K562 (cell line): ENCODE data around the gene POLR3A. TPM values are rescaled to one million over a fixed set of nuclear protein-coding genes. Genes with fewer than 3 reads are reported as not detected.
A peak's percentile ranks its signal among the peaks of the same experiment; 100 is the strongest.

Experiments used
- ATAC-seq: fragments of 200-7000 bp; cut with Tn5 transposase; 3 replicates; pipeline ENCODE4 v1.9.1; 2020; ENCODE audit warnings: moderate library complexity
- BruUV-seq: library from RNA; stranded (reverse); fragments of 400-500 nt; replicated peaks from 2 replicates; lab custom pipeline; 2021; lab: Mats Ljungman, UMichigan
- CTCF ChIA-PET: fragments of 300-600 bp; formaldehyde crosslinking; extraction: SDS; loops from one replicate; lab custom pipeline; 2021; ENCODE audit warnings: low intra/inter-chr PET ratio; lab: Yijun Ruan, JAX
- POLR2A ChIA-PET: fragments of 300-600, 350-650 bp; sonication (Branson Sonifier 250); formaldehyde crosslinking; extraction: SDS; loops from one replicate; lab custom pipeline; 2021; ENCODE audit warnings: antibody characterized with exemption, inconsistent platforms; lab: Yijun Ruan, JAX
- DNase-seq, 4 experiments: peaks; one replicate each; pipeline versions ENCODE4 v3.0.0 to v3.0.0-alpha.2; 2011 to 2018; ENCODE audit warnings: low spot score in 3 of 4, mixed read lengths in 3 of 4; ENCODE audit errors: extremely low read depth in 1 of 4
- FAIRE-seq: peaks from 2 replicates; lab custom pipeline; 2011; peaks lifted over from hg19 to GRCh38; lab: Jason Lieb, UNC
- H2AFZ ChIP-seq: 2 replicates; pipeline ENCODE4 v1.6.0; 2011; ENCODE audit warnings: low read depth, low read length, control low read depth, inconsistent platforms
- H3K27ac ChIP-seq: fragments of 200-600 bp; 3 replicates; pipeline ENCODE4 v1.8.0; 2011; ENCODE audit warnings: low read depth, mild to moderate bottlenecking, control low read depth, inconsistent platforms, low read length, moderate library complexity, mixed read lengths; ENCODE audit errors: extremely low read depth
- H3K27me3 ChIP-seq, 2 experiments: fragments of 300-600 bp in 1 of 2; 2 replicates in 1 of 2; 3 replicates in 1 of 2; pipeline versions ENCODE4 v1.6.0 to v1.8.0; 2011; ENCODE audit warnings: inconsistent platforms in 2 of 2, low read length in 2 of 2, mild to moderate bottlenecking in 1 of 2, mixed read lengths in 1 of 2, moderate library complexity in 1 of 2; ENCODE audit not compliant: control insufficient read depth in 2 of 2, insufficient read depth in 2 of 2
- H3K36me3 ChIP-seq: fragments of 300-600 bp; 3 replicates; pipeline ENCODE4 v1.8.0; 2011; ENCODE audit warnings: mild to moderate bottlenecking, low read length, inconsistent platforms; ENCODE audit not compliant: control insufficient read depth, insufficient read depth
- H3K4me1 ChIP-seq, 2 experiments: fragments of 200-600 bp in 1 of 2; replicated peaks in 1 of 2; 2 replicates in 1 of 2; 3 replicates in 1 of 2; pipeline versions ENCODE4 v1.5.1 to v1.8.0; 2011; ENCODE audit warnings: inconsistent platforms in 2 of 2, low read length in 2 of 2, mild to moderate bottlenecking in 1 of 2, mixed read lengths in 1 of 2, moderate library complexity in 1 of 2; ENCODE audit not compliant: control insufficient read depth in 2 of 2, insufficient read depth in 2 of 2
- H3K4me2 ChIP-seq: 2 replicates; pipeline ENCODE4 v1.6.1; 2011; ENCODE audit warnings: low read length, control low read depth, inconsistent platforms, mixed read lengths; ENCODE audit not compliant: insufficient read depth
- H3K4me3 ChIP-seq: fragments of 200-600 bp; sonication (generic), shearing (Covaris generic); 2 replicates; pipeline ENCODE4 v1.5.1; 2016; ENCODE audit warnings: control low read depth, inconsistent platforms
- H3K79me2 ChIP-seq: fragments of 200-600 bp; 3 replicates; pipeline ENCODE4 v1.8.0; 2011; ENCODE audit warnings: low read length, inconsistent platforms; ENCODE audit not compliant: control insufficient read depth, insufficient read depth
- H3K9ac ChIP-seq, 2 experiments: 2 replicates each; pipeline versions ENCODE4 v1.6.0 to v1.6.1; 2011; ENCODE audit warnings: low read depth in 2 of 2, low read length in 2 of 2, control low read depth in 1 of 2, inconsistent platforms in 1 of 2, mild to moderate bottlenecking in 1 of 2, mixed read lengths in 1 of 2; ENCODE audit not compliant: insufficient read depth in 1 of 2
- H3K9me1 ChIP-seq: one replicate; pipeline ENCODE4 v1.6.0; 2011; ENCODE audit warnings: inconsistent platforms, mild to moderate bottlenecking, low read length, moderate library complexity; ENCODE audit not compliant: control insufficient read depth, insufficient read depth
- H3K9me3 ChIP-seq: replicated peaks from 2 replicates; pipeline ENCODE4 v1.5.1; 2011; ENCODE audit warnings: low read depth, low read length, inconsistent platforms; ENCODE audit not compliant: control insufficient read depth, insufficient read depth
- H4K20me1 ChIP-seq: replicated peaks from 2 replicates; pipeline ENCODE4 v1.6.1; 2011; ENCODE audit warnings: low read length, inconsistent platforms, mixed read lengths; ENCODE audit not compliant: control insufficient read depth, insufficient read depth
- BACH1 ChIP-seq: fragments of 200-800 bp; sonication (Bioruptor generic); IDR thresholded peaks from 2 replicates; pipeline ENCODE4 v1.6.1; 2016; ENCODE audit warnings: missing genetic modification characterization, missing compliant biosample characterization
- CBFA2T3 ChIP-seq: fragments of 450-650 bp; IDR thresholded peaks from 2 replicates; pipeline ENCODE4 v1.6.1; 2017
- MECOM ChIP-seq: fragments of 250-450 bp; sonication (Bioruptor Pico); IDR thresholded peaks from 2 replicates; pipeline ENCODE4 v1.8.0; 2022; ENCODE audit warnings: inconsistent platforms
- ZNF384 ChIP-seq: IDR thresholded peaks from 2 replicates; pipeline ENCODE4 v1.6.1; 2012; ENCODE audit warnings: low read depth, low read length, improper control_type of control experiment
- WGBS: fragments of 100-300 bp; shearing (Covaris generic); methylation state at CpG from one replicate; pipeline ENCODE4 v1.1.6; 2016; ENCODE audit warnings: low coverage, mixed read lengths; ENCODE audit not compliant: insufficient coverage; ENCODE audit errors: missing lambda C conversion rate; 5-methylcytosine and 5-hydroxymethylcytosine counted together
- in situ Hi-C: fragments of 300-500 bp; cut with MboI; formaldehyde crosslinking; loops from 4 replicates; pipeline ENCODE4 v1.15.0; 2018; ENCODE audit warnings: inconsistent platforms, mixed read lengths
- intact Hi-C: fragments of 100-400 bp; cut with micrococcal nuclease; formaldehyde crosslinking; loops from 2 replicates; pipeline ENCODE4 v1.14.2; 2022
- polyA plus RNA-seq, 8 experiments: library from polyadenylated mRNA; depleted of rRNA in 4 of 8; stranded (reverse) in 5 of 8; unstranded in 3 of 8; fragments of >200 nt; fragmentation: Nextera tagmentation in 2 of 8; fragmentation: Illumina TruSeq in 1 of 8; extraction: Ambion mirVana in 2 of 8; extraction: Trizol in 1 of 8; gene quantifications; 2 replicates each; pipeline versions ENCODE4 v1.2.1 to v1.2.3, GENCODE V29; 2011 to 2014; ENCODE audit warnings: inconsistent platforms in 1 of 8, missing spikeins in 1 of 8
- total RNA-seq, 7 experiments: library from RNA; depleted of rRNA in 6 of 7; stranded (reverse); fragments of >200 nt in 6 of 7; fragmentation: Illumina TruSeq in 2 of 7; extraction: Trizol in 2 of 7; gene quantifications; 2 replicates each; pipeline versions ENCODE4 v1.2.1 to v1.2.3, GENCODE V29; 2011 to 2021; ENCODE audit warnings: low replicate concordance in 1 of 7
- TF ChIP-seq, protein P1 (sequence below), 2 experiments: IDR thresholded peaks in 1 of 2; conservative IDR thresholded peaks in 1 of 2; 2 replicates each; pipeline ENCODE4 v1.6.1; 2016; ENCODE audit warnings: low read depth in 2 of 2, mild to moderate bottlenecking in 1 of 2, missing compliant biosample characterization in 1 of 2, missing genetic modification characterization in 1 of 2, moderate library complexity in 1 of 2
- TF ChIP-seq, protein P2 (sequence below): fragments of 450-650 bp; IDR thresholded peaks from 2 replicates; pipeline ENCODE4 v1.6.1; 2016
- TF ChIP-seq, protein P3 (sequence below): IDR thresholded peaks from 3 replicates; pipeline ENCODE4 v1.6.1; 2011; ENCODE audit warnings: borderline replicate concordance, mild to moderate bottlenecking; ENCODE audit not compliant: insufficient read length, insufficient read depth

Gene POLR3A
- total and polyA plus RNA-seq, 9 of the 15 experiments (the other 6 are each of a cell fraction or from before 2014, with no cell fraction given) = 14.9 to 37.0 (median 26.7) TPM

DNA sequence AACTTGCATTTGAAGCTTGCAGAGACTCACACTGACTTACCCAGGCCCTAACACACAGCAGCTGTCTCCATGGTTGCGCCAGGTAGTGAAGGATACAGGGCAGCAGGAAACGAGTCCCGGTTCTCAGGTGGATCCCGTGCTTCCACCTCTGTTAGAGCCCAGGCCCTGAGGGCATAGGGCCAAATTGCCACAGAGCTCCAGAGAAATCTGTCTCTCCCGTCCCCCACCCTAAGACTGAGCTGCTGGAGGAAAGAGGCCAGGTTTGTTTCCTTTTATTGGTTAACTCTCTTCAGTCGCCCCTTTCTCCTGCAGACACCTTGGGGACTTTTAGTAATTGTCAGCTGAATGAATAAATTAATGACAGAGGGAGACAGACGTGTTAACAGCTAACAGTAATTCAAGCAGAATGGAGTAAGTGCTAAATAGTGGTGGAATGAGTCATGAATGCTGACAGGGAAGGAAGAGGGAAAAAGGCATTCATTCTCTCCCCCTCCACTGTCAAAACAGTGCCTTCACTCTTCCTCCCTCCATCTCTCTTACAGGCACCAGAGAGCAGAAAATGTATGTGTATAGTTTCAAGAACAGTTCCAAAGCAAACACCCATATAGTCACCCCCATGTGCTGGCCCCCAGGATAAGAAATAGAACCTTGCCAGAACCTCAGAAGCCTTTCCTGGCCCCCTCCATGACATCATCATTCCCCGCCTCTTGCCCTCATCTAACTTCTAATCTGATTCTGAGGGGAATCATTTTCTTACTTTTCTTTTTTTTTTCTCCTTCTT is 86.0 kb downstream of the POLR3A start (continued):
- TF ChIP-seq BACH1 (tag) = 0 out of 2 replicates have a peak, but pooled peaks have one; percentile 16
- TF ChIP-seq, protein P1, sequence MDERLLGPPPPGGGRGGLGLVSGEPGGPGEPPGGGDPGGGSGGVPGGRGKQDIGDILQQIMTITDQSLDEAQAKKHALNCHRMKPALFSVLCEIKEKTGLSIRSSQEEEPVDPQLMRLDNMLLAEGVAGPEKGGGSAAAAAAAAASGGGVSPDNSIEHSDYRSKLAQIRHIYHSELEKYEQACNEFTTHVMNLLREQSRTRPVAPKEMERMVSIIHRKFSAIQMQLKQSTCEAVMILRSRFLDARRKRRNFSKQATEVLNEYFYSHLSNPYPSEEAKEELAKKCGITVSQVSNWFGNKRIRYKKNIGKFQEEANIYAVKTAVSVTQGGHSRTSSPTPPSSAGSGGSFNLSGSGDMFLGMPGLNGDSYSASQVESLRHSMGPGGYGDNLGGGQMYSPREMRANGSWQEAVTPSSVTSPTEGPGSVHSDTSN (CRISPR knock-in tag; IDR thresholded peaks at IDR 0.05; ENCODE audit: low read depth) = no peak
- TF ChIP-seq, protein P1 (tag; conservative IDR thresholded peaks at IDR 0.05; ENCODE audit: low read depth) = peak; percentile 80
- TF ChIP-seq ZNF384 = 0 out of 2 replicates have a peak, but pooled peaks have one; percentile 16
- TF ChIP-seq MECOM (CRISPR knock-in tag) = no peak

DNA sequence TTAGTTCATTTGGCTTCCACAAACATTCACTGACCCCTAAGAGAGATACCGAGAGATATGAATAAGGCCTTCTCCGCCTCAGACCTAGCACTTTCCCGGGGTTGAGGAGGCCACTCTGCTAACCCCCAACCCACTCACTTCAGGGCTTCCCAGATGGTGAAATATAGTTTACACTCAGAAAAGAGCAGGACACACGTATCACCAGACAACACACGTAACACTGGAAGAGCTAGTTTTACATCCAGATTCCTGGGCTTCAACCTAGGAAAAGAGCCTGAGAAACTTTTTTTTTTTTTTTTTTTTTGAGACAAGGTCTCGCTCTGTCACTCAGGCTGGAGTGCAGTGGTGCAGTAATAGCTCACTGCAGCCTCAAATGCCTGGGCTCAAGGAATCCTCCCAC is 87.5 kb downstream of the POLR3A start:
- Histone ChIP-seq H3K36me3 (no peaks in the 10 kb centered on the region), H2AFZ (no peak overlapping the region), H3K9me3 (no peaks in the 10 kb centered on the region), H3K4me3 (no peak overlapping the region), H3K4me1 (peaks cover 9 to 20% of the 10 kb centered on the region in 2 experiments; a peak in 4 of 5 replicates), H4K20me1 (no peaks in the 10 kb centered on the region), H3K9me1 (no peaks in the 10 kb centered on the region), H3K79me2 (no peaks in the 10 kb centered on the region), H3K9ac (no peak overlapping the region), H3K4me2 (no peak overlapping the region), H3K27me3 (no peaks in the 10 kb centered on the region), H3K27ac (no peak overlapping the region)
- no TSS peak for BruUV-seq
- ChIA-PET CTCF (no interaction called here), POLR2A (interaction anchor here (0.6 to 9.1 kb wide), 3 partner anchors 18 to 68 kb away, joined by 3 to 89 read pairs (median 3); partner anchors contain the start of gene DLG5)
- peak; percentile 74 for TF ChIP-seq CBFA2T3
- TF ChIP-seq, protein P2, sequence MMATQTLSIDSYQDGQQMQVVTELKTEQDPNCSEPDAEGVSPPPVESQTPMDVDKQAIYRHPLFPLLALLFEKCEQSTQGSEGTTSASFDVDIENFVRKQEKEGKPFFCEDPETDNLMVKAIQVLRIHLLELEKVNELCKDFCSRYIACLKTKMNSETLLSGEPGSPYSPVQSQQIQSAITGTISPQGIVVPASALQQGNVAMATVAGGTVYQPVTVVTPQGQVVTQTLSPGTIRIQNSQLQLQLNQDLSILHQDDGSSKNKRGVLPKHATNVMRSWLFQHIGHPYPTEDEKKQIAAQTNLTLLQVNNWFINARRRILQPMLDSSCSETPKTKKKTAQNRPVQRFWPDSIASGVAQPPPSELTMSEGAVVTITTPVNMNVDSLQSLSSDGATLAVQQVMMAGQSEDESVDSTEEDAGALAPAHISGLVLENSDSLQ = peak; percentile 36; the same call in 1 of the 2 replicates
- TF ChIP-seq, protein P3, sequence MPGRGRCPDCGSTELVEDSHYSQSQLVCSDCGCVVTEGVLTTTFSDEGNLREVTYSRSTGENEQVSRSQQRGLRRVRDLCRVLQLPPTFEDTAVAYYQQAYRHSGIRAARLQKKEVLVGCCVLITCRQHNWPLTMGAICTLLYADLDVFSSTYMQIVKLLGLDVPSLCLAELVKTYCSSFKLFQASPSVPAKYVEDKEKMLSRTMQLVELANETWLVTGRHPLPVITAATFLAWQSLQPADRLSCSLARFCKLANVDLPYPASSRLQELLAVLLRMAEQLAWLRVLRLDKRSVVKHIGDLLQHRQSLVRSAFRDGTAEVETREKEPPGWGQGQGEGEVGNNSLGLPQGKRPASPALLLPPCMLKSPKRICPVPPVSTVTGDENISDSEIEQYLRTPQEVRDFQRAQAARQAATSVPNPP = no peak
- in situ Hi-C loops = no loop called here
- no peak for FAIRE-seq
- intact Hi-C loops = no loop called here
- ATAC-seq = no peak
- DNase-seq = no peak
- 73% methylated on average over 6 of the region's 6 CpGs for WGBS
